Naive B cell (primary cell): ENCODE data around the gene MAP2K5. TPM values are rescaled to one million over a fixed set of nuclear protein-coding genes. Genes with fewer than 3 reads are reported as not detected.

Experiments
- ATAC-seq, 2 donors: fragments of 150-1000 bp; cut with Tn5 transposase; 2 replicates each; pipeline ENCODE4 v1.10.0; 2021; ENCODE audit warnings: low read depth in 2 of 2, mild to moderate bottlenecking in 2 of 2, moderate library complexity in 2 of 2
- DNase-seq: peaks from one replicate; pipeline ENCODE4 v3.0.0; 2022
- H3K27ac Mint-ChIP-seq, 6 donors: one replicate each; pipeline ENCODE4 v1.8.0; 2020 to 2022; ENCODE audit warnings: mild to moderate bottlenecking in 6 of 6, mixed read lengths in 6 of 6, moderate library complexity in 5 of 6, inconsistent platforms in 2 of 6
- H3K27me3 Mint-ChIP-seq, 3 donors: one replicate each; pipeline ENCODE4 v1.8.0; 2021 to 2022; ENCODE audit warnings: mixed read lengths in 3 of 3, mild to moderate bottlenecking in 1 of 3
- H3K36me3 Mint-ChIP-seq, 2 donors: one replicate each; pipeline ENCODE4 v1.8.0; 2020 to 2022; ENCODE audit warnings: mixed read lengths in 2 of 2, inconsistent platforms in 1 of 2, mild to moderate bottlenecking in 1 of 2
- H3K4me1 Mint-ChIP-seq, 3 donors: one replicate each; pipeline ENCODE4 v1.8.0; 2020 to 2022; ENCODE audit warnings: mixed read lengths in 3 of 3, inconsistent platforms in 1 of 3, mild to moderate bottlenecking in 1 of 3, moderate library complexity in 1 of 3
- H3K4me3 Mint-ChIP-seq, 8 donors: one replicate each; pipeline ENCODE4 v1.8.0; 2020 to 2022; ENCODE audit warnings: mild to moderate bottlenecking in 8 of 8, mixed read lengths in 8 of 8, moderate library complexity in 8 of 8, inconsistent platforms in 2 of 8
- H3K9me3 Mint-ChIP-seq, 7 donors: one replicate each; pipeline ENCODE4 v1.8.0; 2020 to 2022; ENCODE audit warnings: mixed read lengths in 7 of 7, mild to moderate bottlenecking in 5 of 7, inconsistent platforms in 2 of 7, moderate library complexity in 1 of 7
- polyA plus RNA-seq, 6 donors: library from polyadenylated mRNA; unstranded; fragments of 300-500 nt; fragmentation: Illumina TruSeq; gene quantifications; one replicate each; pipeline ENCODE4 v1.2.3, GENCODE V29; 2021; ENCODE audit warnings: low read depth in 6 of 6

MAP2K5 gene
- polyA plus RNA-seq, 6 donors from 2014 or later = 11.4 to 23.1 (median 14.7) TPM

DNA sequence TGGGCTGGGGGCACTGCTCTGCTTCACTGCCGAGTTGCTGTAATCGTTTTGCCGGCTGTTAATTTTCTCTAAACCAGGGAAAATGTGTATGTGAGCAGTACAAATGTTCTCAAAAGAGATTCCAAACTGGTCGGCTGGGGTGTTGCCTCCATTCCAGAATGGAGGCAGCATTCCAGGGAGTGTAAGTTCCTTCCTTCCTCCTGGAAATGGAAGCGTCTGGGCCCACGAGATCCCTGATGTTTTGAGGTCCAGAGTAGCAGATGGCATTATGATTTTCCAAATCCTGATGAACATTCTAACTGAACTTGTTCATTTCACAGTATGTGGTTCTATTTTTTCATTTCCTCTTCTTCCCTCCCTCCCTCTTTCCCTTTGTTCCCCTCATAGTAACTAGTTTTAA lies 218.4 kb downstream of the MAP2K5 start:
- ATAC-seq (no peak), DNase-seq (no peak)
- Mint-ChIP-seq H3K36me3 (no peaks in the 10 kb centered on the region), H3K27ac (peak overlapping the region in 1 of 6 donors; percentile 75), H3K9me3 (no peaks in the 10 kb centered on the region), H3K27me3 (no peaks in the 10 kb centered on the region), H3K4me1 (peaks cover 40 to 57% (median 53%) of the 10 kb centered on the region in 3 donors), H3K4me3 (peak overlapping the region in 1 of 8 donors; percentile 19)

DNA sequence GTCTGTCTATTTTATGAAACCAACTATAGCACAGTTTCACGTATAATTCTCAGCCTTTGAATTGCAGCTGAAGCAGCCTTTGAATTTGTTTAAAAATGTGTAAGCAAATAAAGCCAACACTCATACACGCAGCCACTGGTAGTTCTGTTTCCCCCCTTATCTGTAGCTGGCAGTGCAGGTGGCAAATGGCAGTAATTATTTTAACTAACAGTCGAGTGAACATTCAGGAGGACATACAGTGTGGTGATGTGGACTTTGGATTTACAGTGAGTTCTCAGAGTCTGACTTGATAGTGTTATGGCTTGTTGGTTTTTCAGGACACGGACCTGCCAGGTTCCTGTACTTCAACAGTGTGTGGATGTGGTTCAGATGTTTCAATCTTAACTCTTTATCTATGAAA lies 218.8 kb downstream of the MAP2K5 start:
- DNase-seq (no peak), ATAC-seq (peak in 1 of 2 donors; percentile 28)
- Mint-ChIP-seq H3K27me3 (no peaks in the 10 kb centered on the region), H3K4me1 (peaks cover 42 to 62% (median 57%) of the 10 kb centered on the region in 3 donors), H3K36me3 (no peaks in the 10 kb centered on the region), H3K27ac (peak overlapping the region in 1 of 6 donors; percentile 75), H3K4me3 (no peak overlapping the region), H3K9me3 (no peaks in the 10 kb centered on the region)

DNA sequence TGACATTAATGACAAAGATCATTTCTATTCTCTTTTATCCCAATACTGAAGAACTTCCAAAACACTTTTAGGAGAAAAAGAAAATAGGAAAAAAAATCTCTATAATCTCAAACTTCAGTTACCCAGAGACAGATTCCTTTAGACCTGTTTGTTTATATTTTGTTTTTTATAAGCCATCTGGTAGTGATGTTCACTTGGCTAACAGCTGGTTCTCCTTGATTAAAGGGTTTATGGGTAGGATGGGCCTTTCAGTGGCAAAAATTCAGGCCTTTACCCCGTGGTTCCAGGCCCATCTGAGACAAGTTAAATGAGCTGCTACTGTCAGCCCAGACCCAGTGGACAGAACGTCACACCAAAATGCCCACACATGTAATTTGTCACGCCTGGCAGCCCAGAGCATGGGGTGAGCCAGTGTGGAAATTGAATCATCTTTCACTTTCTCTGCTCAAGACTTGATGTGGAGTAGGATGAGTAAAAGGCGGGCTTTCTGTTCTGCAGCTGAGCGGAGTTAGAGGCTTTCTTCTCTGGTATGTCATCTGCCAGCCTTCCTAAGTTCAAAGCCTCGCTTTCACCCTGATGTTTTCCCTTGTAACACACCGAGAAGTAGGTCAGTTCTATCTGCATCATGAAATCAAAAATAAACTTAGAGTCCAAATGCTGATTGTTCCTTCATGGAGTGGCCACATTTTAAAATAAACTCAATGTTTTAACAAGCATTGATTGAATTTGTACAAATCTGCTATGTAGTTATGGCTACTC lies 220.3 kb downstream of the MAP2K5 start:
- Mint-ChIP-seq H3K4me3 (peak overlapping the region in 2 of 8 donors; percentile 30 to 53), H3K9me3 (no peaks in the 10 kb centered on the region), H3K27ac (peak overlapping the region in 3 of 6 donors; percentile 13 to 44 (median 24)), H3K4me1 (peaks cover 52 to 71% (median 69%) of the 10 kb centered on the region in 3 donors), H3K36me3 (no peaks in the 10 kb centered on the region), H3K27me3 (no peaks in the 10 kb centered on the region)
- ATAC-seq = peak; percentile 64 to 69
- DNase-seq = peak; percentile 32

DNA sequence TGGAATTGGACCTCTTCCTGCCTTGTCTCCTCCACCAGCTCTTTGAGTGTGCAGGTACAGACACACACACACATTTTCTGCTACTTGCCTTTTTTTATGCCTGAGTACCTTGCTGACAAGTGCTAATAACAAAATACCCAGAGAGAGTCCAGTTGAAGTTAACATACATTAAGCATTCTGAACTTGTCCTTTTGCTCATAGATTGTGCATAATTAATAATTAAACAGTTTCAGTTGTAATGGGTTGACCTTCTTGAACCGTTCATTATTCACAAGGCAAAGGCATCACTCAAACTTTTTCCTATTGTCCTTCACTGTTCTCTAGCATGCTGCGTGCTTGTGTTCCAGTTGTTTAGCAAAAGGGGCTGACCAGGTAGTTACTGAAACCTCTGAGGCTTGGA lies 223.2 kb downstream of the MAP2K5 start:
- H3K36me3 Mint-ChIP-seq = no peaks in the 10 kb centered on the region
- H3K9me3 Mint-ChIP-seq = no peaks in the 10 kb centered on the region
- H3K4me1 Mint-ChIP-seq = peaks cover 48 to 63% (median 63%) of the 10 kb centered on the region in 3 donors
- peak overlapping the region in 3 of 8 donors; percentile 3 to 75 (median 18) for H3K4me3 Mint-ChIP-seq
- DNase-seq (no peak), ATAC-seq (no peak)
- no peak overlapping the region for H3K27ac Mint-ChIP-seq
- H3K27me3 Mint-ChIP-seq = no peaks in the 10 kb centered on the region

DNA sequence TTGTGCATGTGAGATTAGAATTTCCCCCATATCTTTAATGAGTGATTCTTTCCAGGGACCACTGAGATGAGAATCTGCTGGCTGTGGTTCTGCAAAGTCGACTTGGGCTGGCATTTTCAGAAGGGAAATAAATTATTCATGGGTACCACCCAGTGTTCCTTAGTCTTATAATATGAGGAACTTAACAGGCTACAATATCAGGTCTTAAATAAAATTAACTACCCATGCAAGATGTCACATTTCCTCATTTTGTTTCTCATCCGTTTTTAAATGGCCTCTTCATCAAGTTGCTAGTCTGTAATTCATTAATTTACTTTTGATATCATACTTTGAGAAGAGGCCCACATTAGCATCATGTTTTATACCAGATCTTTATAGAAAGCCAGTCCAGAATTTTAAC lies 224.5 kb downstream of the MAP2K5 start:
- Mint-ChIP-seq H3K9me3 (no peaks in the 10 kb centered on the region), H3K4me3 (peak overlapping the region; percentile 0 to 77 (median 66)), H3K27me3 (no peaks in the 10 kb centered on the region), H3K4me1 (peaks cover 39 to 51% (median 51%) of the 10 kb centered on the region in 3 donors), H3K27ac (peak overlapping the region in 3 of 6 donors; percentile 66 to 88 (median 69)), H3K36me3 (no peaks in the 10 kb centered on the region)
- DNase-seq = peak; percentile 63
- ATAC-seq = peak; percentile 88 to 91

DNA sequence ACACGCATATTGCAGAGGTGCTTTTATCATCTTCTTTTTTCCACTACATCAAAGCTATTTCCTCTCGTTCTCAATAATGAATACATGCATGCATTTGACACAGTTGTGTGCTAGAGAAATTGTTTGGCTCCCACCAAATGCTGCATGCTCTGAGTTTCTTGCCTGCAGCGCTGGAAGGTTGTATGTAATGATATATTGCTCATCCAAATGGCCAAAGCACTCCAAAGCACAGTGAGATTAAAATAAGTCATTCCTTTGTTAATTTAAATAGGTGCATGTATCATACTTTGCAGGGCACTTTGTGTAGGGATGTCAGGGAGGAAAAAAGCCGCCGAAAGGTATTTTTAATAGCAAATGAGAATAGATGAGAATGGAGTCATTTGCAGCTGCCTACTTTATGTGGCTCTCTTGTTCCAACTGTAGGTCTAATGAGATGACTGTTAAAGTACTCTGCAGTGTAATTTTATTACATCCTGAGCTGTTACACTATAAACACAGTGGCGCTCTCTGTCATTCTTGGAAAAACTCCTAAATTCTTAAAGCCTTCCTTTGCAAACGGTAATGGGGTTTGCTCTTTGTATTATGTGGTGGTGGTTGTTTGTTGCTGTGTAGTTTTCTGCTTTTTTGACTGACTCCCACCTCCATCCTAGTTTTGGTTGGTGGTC lies 225.9 kb downstream of the MAP2K5 start:
- H3K27me3 Mint-ChIP-seq = no peaks in the 10 kb centered on the region
- ATAC-seq = no peak
- peak overlapping the region in 2 of 8 donors; percentile 13 to 48 for H3K4me3 Mint-ChIP-seq
- peak overlapping the region in 2 of 6 donors; percentile 62 to 66 for H3K27ac Mint-ChIP-seq
- H3K4me1 Mint-ChIP-seq = peaks cover 28 to 37% (median 36%) of the 10 kb centered on the region in 3 donors
- H3K36me3 Mint-ChIP-seq = no peaks in the 10 kb centered on the region
- no peak for DNase-seq
- H3K9me3 Mint-ChIP-seq = no peaks in the 10 kb centered on the region

DNA sequence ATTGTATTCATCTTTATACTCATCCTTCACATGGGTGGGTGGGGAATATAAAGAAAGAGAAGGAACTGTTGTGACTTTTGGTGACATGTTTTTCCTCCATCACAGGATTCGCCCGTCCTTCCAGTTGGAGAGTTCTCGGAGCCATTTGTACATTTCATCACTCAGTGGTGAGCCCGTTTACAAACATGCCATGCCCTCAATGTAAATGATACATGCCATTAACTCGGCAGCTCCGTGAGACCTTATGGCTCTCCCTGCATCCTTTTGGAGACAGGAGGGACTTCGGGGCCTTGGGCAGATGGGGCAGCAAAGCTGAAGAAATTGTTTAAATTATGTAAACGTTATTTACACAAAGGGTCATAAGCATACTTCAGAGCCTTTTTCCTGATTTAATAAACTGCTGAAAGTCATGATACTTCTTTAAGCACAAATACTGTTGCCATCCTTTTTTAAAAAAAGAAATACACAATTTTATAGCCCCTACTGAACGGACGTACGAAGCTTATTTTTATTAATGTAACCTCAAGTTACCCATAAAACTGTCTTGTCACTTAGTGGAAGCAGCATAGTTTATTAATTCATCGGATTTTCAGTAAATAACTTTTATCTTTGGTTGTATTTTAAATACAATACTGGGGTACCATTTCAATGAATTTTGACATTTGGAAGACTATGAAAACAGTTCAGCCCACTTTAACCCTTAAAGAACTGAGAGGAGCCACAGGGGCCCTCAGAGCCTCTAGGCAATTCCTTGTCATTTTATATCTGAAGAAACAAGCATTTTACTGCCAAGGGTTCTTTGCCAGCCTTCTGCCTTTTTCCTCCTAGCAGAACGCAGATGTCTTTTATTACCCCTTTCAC lies 227.2 kb downstream of the MAP2K5 start:
- H3K27me3 Mint-ChIP-seq = no peaks in the 10 kb centered on the region

DNA sequence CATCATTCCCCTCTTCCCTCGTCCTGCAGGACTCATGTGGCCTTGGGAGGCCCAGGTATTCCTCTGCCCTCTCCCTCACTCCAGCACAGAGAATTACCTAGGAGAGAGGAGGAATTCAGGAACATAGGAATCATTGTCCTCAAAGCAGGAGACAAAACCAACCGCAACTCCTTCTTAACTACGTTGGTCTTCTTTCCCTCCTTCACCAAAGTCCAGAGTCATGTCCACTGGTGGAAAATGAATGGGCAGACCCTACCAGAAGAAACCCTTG lies 227.8 kb downstream of the MAP2K5 start:
- Mint-ChIP-seq H3K27ac (peak overlapping the region in 1 of 6 donors; percentile 57), H3K4me1 (peaks cover 25 to 32% (median 30%) of the 10 kb centered on the region in 3 donors), H3K4me3 (no peak overlapping the region), H3K9me3 (no peaks in the 10 kb centered on the region), H3K36me3 (no peaks in the 10 kb centered on the region), H3K27me3 (no peaks in the 10 kb centered on the region)
- ATAC-seq (no peak), DNase-seq (no peak)

More for the DNA sequence above, 227.2 kb downstream of the MAP2K5 start:
- Mint-ChIP-seq H3K4me3 (no peak overlapping the region), H3K4me1 (peaks cover 25 to 32% (median 31%) of the 10 kb centered on the region in 3 donors), H3K36me3 (no peaks in the 10 kb centered on the region), H3K9me3 (no peaks in the 10 kb centered on the region), H3K27ac (peak overlapping the region in 1 of 6 donors; percentile 57)
- no peak for ATAC-seq
- DNase-seq = no peak

DNA sequence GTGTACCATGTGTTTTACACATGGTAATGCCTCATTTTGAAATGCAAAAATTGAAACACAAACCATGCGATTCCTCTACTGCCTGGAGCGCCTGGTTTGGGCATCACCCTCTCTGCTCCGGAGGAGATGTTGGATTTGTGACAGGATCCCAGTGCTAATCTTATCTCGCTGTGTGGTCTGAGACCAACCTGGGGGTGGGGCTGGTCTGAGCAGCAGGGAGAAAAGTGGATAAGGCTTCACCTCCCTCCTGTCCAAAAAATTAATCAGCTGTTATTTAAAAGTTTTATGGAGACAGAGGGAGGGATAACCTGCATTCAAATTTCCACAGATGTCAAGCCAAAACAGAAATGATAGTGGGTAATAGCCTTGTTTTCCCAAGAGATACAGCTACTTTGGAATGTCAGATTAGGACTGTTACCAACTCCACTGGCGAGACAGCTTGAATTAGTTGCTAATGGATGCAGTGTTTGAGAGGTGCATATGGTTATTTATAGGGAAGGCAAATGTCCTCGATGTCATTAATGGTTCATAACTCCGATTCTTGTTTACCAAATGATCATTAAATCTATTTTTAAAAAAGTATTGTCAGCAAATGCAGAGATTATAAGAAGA lies 228.8 kb downstream of the MAP2K5 start:
- DNase-seq (no peak), ATAC-seq (no peak)
- Mint-ChIP-seq H3K4me1 (peaks cover 20 to 22% (median 20%) of the 10 kb centered on the region in 3 donors), H3K9me3 (no peaks in the 10 kb centered on the region), H3K4me3 (no peak overlapping the region), H3K27ac (no peak overlapping the region), H3K36me3 (no peaks in the 10 kb centered on the region), H3K27me3 (no peaks in the 10 kb centered on the region)

DNA sequence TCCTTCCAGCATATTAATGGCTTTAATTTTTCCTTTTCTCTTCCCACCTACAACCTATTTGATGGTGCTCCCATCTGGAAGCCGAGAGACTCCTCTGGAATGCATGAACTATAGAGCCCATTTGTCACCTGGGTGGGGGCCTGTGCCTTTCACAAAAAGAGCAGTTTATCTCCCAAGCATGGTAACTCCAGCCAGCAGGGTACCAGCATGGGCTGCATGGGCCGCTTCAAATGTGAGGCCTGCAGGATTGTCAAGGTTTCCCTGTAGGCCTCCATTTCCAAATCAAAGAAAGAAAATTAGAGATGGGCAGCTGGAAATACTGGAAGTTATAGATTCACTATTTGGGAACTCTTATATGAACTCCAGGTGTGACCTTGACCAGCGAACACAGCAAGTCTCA lies 232.1 kb downstream of the MAP2K5 start:
- DNase-seq = no peak
- no peak for ATAC-seq
- Mint-ChIP-seq H3K36me3 (no peaks in the 10 kb centered on the region), H3K4me1 (peaks cover 2 to 7% (median 5%) of the 10 kb centered on the region in 3 donors), H3K27me3 (no peaks in the 10 kb centered on the region), H3K27ac (peak overlapping the region in 1 of 6 donors; percentile 41), H3K9me3 (no peaks in the 10 kb centered on the region), H3K4me3 (peak overlapping the region in 1 of 8 donors; percentile 22)

DNA sequence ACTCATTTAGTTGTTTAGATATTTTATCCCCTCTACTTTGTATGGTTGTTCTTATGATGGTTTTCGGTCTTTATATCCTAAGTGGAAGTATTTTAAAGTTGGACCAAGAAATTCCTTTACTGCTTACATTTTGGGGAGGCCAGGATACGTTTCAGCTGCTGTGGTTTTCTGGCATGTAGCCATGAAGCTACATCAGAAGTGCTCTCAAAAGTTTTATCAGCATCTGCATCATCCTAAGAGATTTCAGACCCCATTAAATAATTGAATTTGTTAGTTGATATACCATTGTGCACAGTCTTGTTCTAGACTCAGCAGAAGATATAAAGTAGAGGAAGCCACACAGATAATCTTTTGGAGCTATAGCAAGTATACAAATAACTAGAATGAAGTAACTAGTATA lies 232.7 kb downstream of the MAP2K5 start:
- no peak overlapping the region for H3K27ac Mint-ChIP-seq

DNA sequence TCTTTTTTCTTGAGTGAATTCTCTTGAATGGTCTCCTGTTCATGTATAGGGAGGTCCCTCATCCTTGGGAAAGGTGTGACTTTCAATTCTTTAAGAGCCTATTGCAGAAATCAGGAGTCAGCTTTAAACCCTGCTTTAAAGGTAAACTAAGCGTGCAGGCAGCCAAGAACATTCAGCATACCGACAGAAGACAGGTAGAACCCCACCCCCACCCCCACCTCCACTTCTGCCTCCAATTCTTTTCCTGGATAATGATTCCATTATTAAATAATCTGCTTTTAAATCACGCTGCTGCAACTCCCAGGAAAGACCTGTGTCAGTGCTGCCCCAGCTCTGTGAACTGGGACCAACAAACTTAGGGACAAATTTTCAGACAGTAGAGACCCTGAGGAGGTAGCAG lies 233.5 kb downstream of the MAP2K5 start:
- peaks cover 10 to 13% (median 11%) of the 10 kb centered on the region in 3 donors for H3K4me1 Mint-ChIP-seq
- H3K27me3 Mint-ChIP-seq = no peaks in the 10 kb centered on the region
- H3K4me3 Mint-ChIP-seq = no peak overlapping the region
- DNase-seq (no peak), ATAC-seq (no peak)
- no peaks in the 10 kb centered on the region for H3K9me3 Mint-ChIP-seq
- H3K27ac Mint-ChIP-seq = no peak overlapping the region
- no peaks in the 10 kb centered on the region for H3K36me3 Mint-ChIP-seq

More for the DNA sequence above, 232.7 kb downstream of the MAP2K5 start:
- no peaks in the 10 kb centered on the region for H3K9me3 Mint-ChIP-seq
- DNase-seq (no peak), ATAC-seq (no peak)
- no peak overlapping the region for H3K4me3 Mint-ChIP-seq
- H3K27me3 Mint-ChIP-seq = no peaks in the 10 kb centered on the region
- no peaks in the 10 kb centered on the region for H3K36me3 Mint-ChIP-seq
- peaks cover 8 to 11% (median 11%) of the 10 kb centered on the region in 3 donors for H3K4me1 Mint-ChIP-seq

DNA sequence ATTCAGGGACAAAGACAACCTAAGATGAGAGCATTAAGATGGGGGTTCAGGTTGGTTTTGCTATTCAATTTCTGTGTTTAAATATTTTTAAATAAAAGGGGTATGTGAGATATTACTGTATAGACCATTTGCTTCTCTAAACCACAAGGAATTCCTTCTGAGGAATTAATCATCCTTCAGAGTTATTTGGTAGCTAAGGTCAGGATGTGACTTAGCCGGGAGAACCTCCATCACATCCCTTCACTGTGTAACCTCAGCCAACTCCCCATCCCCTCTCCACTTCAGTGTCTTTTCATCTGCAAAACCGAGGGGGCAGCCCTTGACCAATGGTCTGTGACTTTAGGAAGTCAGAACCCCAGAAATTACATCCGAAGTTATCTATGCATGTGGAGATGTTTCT lies 234.1 kb downstream of the MAP2K5 start:
- Mint-ChIP-seq H3K4me1 (peaks cover 10 to 13% (median 11%) of the 10 kb centered on the region in 3 donors), H3K27ac (no peak overlapping the region), H3K4me3 (no peak overlapping the region), H3K36me3 (no peaks in the 10 kb centered on the region), H3K9me3 (no peaks in the 10 kb centered on the region), H3K27me3 (no peaks in the 10 kb centered on the region)
- no peak for DNase-seq
- no peak for ATAC-seq
